Stimulated activated CD4-positive, alpha-beta T cell treated with anti-CD3 and anti-CD28 coated beads, Interleukin-15, amount 100 ng/mL, for 24 hours (primary cell): ENCODE measurements around the gene CELF4.

ENCODE experiments used
- DNase-seq: peaks from one replicate; pipeline ENCODE4 v3.0.0-alpha.2; 2020

The CELF4 gene

DNA sequence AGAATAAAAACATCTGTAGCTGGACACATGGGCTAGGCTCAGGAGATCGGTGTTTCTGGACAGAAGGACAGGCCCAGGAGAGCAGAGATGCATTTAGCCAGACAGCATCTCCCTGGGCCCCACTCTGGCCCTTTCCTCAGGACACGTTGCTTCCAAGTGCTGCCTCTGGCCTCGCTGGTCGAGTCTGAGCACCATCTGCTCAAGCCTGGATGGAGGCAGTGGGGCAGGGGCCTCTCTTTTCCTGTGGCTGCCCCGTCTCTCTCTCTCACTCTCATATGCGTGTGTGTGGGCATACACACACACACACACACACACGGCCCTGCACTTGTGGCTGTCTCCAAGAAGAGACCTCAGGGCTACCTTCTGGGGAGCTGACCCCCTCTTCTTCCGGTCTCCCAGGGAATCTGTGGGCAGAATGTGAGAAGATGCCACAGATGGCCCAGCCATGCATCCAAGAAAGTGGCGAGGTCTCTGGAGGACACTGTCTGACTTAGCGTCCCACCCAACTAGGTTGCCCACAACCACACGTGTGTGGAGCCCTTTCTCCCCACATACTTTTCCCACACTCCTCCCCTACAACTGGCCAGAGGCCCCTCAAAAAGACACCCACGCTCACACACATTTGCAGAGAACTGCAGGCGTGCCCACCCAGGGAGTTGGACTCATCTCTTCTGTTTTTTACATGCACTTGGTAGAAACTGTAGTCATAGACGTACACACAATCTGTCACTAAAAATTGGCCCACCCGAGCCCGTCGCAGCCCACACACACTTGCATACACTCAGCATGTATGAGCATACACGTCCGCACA lies 19.9 kb downstream of the CELF4 start:
- DNase-seq: no peak

DNA sequence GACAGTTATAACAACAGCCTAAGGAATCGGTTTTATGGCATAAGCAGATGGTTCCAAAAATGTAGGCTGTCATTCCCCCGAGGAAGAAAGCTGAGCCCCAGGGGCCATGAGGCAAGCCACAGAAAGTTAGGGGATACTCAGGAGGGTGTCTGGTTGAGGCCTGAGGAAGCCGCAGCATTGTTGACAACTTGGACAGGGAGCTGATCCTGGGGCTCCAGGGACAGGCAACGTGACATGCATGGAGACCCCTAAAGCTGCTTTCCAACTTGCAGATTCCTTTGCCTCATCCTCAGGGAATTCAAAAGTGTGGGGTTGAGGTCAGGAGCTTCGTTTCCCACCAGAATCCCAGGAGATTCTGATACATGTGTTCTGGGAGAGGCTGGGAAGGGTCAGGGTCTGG lies 20.9 kb downstream of the CELF4 start:
- DNase-seq: no peak

DNA sequence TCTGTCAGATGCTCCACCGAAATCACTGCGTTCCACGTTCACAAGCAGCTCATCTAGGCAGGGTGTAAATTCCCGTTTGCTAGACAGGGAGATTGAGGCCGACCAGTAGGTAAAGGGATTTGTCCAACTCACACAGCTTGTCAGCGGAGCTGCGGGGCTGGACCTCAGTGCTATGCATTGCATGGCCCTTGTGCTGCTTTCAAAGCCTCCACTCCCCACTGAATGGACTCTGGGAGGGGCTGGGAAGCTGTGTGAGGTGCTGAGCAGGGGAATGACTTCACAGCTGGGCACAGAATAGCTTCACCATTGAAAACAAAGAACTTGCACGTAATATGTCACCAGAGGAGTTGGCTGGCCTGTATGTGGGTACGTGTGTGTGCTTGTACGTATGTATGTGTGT lies 21.4 kb downstream of the CELF4 start:
- DNase-seq: no peak

DNA sequence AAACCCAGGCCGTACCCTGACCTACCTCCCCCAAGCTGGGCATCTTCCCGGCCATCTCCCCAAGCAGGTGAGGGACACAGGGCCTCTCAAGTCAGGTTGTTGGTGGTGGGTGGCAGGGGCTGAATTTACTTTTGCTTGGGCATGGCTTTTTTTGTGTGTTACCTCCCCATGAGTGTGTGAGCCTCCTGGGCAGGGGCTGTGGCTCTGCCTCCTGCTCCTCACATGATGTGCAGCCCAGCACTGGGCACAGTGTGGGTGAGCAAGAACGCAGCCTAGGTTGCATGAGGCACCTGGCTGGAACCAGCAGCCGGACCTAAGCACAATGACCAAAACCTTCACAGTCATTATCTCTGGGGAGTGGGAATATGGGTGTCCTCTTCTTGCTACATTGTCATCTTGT lies 22.3 kb downstream of the CELF4 start:
- DNase-seq: no peak

DNA sequence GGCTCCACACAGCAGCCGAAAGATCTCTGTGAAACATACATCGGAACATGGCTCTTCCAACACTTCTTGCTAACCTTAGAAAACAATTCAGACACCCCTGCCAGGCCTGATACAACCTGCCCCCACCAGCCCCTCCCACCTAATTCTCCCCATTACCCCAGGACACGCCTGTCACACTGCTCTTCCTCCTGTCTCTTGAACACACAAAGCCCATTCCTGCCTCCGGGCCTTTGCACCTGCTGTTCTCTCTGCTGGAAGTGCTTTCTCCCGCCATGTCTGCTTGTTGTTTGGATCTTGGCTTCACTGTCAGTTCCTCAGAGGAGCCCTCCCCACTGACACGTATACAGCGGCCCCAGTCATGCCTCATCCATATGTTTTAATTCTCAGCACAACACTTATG lies 24.1 kb downstream of the CELF4 start:
- no peak for DNase-seq

DNA sequence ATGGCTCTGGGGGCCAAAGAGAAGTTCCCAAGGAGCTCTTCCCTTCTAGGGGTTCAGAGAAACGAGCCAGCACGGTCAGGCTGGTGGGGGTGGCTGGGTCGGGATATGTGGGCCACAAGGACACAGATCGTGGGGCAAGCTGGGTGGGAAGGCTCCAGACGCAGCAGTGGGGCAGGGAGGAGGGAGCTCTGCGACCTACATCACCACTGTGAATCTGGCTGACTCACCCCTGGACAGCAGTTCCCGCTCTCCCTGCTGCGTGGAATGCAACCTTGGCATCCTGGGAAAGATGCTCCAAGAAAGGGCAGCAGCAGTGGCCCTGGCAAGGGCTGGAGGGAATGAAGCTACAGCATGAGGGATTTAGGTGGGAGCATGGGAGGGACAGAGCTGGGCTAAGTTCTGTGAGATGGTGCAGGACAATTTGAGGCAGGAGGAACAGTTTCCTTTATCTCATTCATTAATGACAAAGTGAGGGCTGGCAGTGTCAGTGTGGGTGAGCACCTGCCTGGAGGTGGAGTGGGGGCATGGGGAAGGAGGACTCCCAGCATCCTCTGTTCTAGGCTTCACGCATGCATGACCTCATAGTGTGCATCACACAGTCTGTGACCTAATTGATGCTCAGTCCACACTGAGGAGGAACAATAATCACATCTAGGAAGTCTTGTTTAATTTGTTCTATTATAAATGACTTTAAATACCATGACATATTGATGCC lies 25.0 kb downstream of the CELF4 start:
- DNase-seq: no peak

DNA sequence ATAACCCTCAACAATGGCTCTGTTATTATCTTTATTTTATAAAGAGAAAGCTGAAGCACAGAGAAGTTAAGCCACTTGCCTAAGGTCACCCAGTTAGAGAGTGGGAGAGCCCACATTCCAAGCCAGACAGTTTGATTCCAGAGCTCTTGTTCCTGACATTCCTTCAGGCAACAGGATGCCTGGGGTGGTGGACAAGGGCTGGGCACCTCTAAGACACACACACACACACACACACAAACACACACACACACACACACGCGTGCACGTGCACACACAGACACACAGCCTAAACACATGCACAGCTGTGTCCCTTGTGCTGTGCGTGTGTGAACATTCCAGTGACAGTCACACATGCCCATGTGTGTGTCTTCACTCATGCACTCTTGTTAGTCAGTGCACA lies 26.4 kb downstream of the CELF4 start:
- DNase-seq: no peak

DNA sequence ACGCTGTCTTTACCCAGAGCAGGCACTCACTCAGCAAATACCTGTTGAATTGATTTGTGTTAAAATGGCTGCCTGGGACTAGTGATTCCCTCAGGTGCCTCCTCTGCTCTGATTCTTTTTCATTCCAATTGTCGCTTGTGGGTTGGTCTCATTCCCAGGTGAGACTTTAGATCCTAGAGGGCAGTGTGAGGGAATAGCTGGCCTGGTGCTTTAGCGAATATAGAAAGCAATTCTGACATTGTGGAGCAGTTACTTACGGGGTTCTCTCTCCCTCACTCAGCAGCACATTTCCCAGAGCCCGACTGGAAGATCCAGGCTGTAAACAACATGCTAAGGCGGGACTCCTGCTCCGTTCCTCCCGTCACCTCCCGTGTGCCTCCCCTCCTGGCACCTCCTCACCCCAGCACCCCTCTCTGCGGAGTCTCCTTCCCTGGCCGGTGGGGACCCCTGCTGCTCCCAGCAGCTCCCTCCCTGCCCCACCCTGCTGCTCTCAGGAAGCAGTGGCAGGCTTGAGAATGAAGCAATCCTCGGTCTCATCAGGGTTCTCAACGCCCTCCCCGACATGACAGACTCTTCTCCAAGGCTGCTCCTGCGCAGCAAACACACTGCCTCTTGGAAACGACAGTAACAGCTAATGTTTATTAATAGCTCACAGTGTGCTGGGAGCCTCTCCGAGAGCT lies 26.9 kb downstream of the CELF4 start:
- no peak for DNase-seq

DNA sequence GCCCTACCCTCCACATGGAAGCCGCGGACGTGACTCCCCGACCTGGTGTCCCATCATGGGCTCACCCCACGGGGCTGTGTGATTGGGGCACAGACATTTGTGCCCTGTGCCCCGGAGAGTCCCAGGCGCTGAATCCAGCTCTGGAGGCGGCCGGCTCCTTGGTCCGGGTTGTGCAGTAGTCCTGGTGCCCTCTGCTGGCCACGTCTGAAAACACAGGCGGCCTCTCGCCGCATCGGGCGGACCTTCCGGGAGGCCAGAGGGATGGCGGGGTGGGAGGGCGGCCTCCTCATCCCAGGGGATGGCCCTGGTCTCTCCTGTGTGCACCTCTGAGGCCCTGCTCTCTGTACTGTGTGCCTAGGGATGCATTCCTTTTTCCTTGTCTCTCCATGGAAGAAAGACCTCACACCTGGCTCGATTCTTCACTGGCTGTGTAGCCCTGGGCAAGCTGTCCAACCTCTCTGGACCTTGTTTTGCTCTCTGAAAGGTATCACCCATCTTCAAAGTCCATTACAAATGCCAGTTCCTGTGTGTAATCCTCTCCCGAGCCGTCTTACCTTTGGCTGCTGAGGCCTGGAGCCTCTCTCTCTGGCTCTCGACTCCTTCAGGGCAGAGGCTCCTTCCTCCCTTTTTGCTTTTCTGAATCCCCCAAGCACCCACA lies 27.6 kb downstream of the CELF4 start:
- peak; percentile 71 for DNase-seq

DNA sequence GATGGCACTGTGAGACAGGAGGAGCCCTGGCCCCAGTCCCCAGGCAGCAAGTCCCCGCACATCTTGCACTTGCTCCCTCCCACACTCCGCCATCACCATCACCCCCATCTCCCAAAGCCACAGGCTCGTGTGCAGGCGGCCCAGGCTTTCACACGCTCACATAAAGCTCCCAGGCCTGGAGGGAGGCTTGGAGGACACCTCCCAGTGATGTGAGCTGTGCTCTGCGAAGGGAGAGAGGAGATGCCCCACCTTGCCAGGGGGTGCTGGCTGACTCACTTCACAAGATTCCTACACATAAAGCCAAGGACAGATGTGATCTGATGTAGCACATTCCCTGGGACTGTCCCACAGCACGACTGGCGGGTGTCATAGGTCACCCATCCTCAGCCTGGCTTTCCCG lies 28.9 kb downstream of the CELF4 start:
- DNase-seq: no peak

DNA sequence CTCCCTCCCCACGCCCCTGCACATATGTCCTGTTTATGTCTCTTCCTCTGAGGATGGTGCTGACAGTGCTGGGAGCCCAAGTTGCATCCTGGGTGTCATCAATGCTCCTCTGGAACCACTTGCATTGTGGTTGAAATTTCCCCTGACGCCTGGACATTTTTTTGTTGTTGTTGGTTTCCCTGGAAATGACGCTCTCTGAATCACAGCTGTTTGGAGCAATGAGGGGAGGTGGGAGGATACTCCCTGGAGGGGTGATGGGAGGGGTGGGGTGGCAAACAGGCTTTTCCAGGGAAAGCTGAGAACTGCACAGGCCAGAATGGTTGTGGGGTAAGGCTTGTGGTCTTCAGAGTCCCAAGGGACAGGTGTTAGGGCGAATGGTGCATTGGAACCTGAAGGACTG lies 29.6 kb downstream of the CELF4 start:
- DNase-seq: no peak

DNA sequence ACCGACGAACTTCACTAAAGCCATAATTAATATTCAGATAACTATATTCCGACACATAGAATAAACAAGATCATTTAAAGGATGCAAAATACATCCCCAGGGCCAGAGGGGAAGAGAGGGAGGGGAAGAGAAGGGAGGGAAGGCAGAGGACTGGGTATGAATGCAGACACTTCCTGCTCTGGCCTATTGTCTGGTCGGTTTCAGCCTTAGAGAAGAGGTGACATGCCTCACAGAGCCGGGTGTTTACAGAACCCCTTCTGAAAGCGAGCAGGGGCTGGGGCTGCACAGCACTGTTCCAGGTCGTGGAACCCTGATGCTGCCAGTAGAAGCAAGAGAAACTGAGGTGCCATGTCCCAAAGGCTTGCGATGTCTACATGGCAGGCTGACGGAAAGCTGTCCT lies 31.0 kb downstream of the CELF4 start:
- no peak for DNase-seq

DNA sequence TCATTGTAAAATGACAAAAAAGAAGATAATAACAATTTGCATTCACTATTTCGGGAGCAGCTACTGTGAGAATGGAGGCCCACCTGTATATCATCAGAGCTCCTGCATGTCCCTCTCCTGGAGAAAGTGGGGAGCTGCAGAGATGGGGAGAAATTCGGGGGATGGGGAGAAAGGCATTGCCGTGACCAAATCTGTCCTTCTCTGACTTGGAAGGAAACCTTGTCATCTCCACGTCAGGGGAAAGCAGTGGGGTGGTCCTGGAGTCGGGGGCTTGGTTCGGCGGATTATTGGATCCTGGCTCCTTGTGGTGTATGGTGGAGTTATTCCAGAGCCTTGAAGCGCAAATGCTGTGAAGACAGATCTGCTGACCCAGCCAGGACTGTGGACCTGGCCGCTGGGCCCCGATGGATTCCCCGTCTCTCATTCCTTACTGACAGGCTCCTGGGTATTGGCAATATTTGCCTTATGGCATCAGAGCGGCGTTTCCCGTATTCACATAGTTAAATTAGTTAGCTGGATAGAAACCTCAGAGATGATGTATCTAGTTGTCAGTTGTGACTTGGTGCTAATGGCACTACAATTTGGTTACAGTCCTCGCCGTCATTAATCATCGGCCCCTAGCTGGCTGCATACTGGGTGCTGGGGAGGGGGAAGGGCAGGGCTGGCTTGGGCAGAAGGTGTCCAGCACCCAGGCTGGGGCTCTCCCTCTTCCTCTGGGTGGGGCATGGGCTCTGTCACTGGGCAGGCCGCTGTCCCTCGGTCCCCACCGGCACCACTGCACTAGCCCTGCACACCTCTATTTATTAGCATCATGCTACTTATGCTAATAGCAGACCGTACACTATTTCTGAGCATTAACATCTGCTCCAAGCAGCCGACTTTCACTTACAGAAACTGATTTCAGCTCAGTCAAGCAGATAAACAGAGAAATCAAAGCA lies 31.7 kb downstream of the CELF4 start:
- DNase-seq: no peak

DNA sequence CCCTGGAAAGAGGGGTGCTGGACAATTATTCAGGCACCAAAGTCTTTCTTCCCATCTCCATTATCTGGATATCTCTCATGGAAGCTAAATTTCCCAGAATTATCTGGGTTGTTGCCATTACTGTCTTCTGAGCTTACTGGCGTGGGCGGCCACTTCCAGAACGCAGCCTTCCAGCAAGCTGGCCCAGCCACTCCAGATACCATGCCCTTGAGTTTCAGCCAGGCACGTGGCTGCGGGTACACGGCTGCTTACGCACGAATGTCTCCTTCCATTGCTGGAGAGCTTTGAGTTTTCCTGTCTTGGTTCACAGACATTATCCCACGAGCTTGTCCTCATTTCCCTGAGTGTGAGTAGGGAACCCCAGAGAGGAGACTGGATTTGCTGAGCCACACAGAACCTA lies 32.7 kb downstream of the CELF4 start:
- DNase-seq: no peak

DNA sequence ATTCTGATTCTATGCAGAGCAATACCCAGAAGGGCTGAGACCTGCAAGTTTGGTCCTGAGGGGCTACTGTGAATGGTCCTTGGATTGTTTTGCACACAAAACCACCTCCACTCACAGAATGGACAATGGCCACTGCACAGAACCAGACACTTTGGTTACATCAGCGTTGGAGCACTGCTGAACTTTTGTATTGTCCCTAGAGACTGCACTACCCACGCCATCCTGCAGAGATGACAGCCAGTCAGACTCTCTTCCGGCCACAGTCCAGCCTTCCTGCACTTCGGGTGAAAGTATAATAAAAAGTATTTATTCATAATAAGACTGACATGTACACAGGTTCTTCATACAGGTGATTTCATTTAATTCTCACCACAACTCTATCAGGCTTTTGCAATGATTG lies 35.7 kb downstream of the CELF4 start:
- DNase-seq: no peak

DNA sequence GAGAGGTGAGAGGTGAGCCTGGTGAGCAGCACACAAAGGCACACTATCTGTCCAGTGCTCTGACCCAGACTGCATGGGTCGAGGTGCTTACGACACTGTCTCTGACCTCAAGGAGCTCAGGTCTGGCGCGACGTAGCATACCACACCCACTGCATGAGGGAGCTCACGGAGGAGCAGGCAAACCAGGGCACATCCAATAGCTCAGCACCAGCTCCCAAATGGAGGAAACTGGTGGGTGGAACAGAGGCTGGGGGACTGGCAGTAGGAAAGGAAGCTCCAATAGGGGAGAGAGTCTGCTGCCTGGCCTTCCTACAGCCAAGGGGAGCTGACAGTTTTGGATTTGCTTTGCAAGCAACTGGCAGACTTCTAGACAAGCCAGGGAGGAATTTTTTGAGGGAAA lies 36.3 kb downstream of the CELF4 start:
- no peak for DNase-seq

DNA sequence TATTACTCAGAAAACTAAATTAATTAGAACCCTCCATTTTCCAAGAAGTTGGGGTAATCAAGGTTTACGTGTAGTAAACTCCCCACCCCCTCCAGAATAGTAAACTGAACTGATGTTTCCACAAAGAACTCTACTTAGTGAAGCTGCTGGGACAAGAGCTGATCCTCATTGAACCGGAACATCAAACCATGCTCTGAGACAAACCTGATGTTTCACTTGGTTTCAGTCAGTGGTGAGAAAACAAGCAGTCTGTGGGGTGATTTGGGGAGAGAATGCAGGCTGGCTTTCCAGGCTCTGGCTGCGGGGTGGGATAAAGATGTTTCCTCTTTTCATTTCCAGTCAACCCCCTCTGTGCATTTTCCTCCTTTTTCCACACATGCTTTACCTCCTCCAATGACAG lies 38.2 kb downstream of the CELF4 start:
- no peak for DNase-seq

DNA sequence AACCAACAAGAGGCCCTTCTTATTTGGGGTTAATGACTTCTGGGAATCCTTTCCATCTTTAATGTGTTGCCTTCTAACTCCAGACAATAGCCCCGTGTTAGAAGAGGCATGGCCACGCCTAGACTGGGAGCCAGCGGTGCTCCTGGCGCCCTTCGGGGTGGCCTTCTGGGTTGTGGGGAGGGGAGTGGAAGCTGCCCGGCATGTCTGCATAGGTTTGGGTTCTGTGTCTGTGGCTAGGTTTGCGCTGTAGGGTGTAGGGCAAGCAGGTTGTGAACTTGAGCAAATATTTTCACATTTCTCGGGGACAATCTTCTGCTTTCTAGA lies 40.4 kb downstream of the CELF4 start:
- DNase-seq: no peak

DNA sequence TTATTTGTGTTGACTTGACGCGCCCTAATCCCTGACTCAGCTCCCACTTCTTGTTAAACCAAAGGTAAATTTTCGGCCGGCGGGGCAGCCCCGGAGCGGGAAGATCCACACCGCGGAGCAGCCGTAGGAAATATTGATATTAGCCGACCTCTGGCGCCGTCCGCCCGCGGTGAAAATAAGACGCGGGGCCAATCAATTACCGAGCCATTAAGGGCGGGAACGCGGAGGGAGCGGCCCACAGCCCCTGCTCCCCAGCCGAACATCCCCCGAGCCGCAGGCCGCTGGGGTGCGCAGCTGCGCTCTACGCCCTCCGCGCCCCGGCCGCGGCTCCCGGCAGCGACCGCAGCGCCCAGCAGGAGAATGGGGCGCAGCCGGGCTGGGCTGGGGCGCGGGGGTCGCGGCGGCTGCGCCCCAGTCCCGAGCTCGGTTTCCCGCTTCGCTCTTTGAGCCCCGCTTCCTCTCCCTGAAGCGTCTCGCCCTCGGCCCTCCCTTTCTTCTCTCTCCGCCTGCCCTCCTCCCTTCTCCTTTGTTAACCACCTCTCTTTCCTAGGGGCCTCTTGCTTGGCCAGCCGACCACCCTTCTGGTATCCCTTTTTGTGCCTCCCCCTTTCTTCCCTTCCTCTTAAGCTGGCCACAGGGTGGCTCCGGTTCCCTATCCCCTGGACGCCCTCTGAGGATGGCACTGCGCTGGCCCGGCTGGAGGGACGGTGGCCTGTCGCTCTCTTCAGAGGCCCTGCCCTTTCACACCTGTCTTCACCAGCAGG lies 40.9 kb downstream of the CELF4 start:
- DNase-seq: no peak

DNA sequence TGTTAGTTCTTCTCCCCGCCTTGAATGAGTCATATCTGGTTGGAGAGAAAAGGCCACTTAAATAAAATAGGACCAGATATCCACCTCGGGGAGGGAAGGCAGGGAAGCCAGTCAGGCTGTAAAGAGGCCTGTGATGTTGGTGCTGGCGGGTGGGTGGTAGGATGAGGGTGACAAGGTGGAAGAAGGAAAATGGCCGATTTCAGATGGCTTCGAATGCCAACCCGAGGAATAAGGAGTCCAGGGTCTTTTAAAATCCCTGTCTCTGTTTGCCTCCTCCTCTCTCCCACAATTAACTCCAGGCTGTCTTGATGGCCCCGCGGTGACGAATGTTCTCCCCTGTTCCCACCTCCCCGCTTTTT lies 41.5 kb downstream of the CELF4 start:
- DNase-seq: no peak

DNA sequence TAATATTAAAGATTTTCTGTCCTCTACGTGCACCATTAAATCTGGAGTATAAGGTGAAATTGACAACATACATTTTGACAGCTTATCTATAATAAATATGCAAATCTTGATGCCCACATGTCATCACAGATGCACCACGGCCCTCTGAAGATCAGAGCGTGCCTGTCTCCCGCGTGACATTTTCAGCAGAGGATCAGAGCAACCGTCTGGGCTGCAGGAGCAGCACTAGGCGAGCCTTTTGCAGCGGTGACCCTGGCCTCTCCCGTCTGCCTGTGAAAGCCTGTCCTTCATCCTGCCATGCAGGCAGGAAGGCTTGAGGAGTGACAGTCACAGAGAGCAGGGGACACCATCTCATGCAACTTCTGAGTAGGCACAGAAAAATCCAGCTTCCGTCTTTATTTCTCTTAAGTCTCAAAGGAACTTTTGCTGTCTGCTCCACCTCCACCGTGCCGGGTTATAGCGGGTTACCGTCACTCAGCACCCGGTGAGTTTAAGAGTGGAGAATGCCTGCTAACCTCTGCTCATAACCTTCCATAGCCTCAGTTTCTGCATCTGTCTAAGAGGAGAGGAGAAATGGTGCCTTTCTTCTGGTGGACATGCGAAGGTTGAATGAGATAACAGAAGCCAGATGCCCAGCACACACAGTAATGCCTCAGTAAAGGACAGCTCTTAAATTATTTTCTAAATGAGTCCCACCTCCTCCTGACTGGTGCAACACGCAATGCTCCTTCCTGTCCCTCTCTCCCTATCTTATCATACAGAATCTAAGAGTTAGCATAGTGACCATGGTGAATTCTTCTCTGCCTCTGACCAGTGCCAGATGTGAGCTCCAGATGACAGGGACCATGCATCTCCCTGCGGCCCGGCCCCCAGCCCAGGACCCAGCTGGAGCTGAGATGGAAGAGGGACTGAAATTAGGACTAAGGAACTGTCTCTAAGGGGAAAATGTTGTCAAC lies 43.8 kb downstream of the CELF4 start:
- no peak for DNase-seq
